ENCODE measurements around the gene CYB561D2.

CYB561D2 gene

GRCh38 chr3:50323614-50324199, 27.0 kb upstream of the CYB561D2 start:
- FAIRE-seq: no peak

DNA sequence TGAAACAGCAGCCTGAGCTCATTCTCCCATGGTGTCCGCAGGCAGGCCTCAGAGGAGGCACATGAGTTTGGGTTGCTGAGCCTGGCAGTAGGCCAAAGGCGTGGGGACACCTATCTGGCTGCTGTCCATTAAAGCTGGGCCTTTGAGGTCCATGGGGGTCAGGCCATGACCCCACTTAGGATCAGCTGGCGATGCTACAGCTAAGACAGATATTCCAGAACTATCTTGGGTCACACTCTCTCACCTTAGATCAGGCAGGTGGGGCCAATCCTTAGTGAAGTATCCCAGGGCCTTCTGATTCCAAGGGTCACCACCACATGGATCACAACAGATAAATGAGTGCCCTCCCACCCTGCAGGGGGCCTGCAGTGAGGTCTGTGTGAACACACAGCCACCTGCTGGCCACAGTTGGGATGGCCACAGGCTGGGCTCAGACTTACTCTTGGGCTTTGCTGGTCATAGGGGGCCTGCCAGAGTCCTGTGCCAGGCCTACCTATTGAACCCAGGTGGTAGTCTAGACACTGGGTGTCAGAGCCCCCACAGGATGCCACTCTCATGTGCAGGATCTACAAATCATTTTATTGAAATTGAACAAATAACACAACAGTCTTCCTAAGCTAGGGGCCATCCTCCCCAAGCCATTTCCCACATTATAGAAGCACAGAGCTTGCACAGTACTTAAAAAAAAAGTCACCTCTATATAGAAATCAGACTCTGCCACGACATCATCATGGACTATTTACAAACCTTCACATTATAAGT, 26.1 kb upstream of the CYB561D2 start:
- FAIRE-seq: no peak

DNA sequence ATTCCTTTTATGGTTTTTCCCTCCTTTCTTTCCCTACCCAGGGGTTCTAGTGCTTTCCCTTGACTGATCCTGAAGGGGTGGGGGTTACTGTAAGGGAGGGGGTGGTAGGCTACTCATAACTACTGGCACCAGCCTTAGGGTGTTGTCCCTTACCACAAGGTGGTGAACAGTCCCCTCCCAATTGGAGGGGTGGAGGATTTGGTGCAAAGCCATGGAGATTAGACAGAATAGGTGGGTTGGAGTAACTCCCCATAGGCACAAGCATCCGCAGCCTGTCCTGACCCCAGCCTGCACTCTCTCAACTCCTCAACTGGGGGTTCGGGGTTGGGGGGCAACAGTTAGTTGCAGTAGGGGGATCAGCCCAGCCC, 25.6 kb upstream of the CYB561D2 start:
- no peak for FAIRE-seq

- FAIRE-seq: no peak
These were observed 25.0 kb upstream of the CYB561D2 start for GRCh38 chr3:50325497-50326181.

- FAIRE-seq: no peak
These were observed 24.5 kb upstream of the CYB561D2 start for GRCh38 chr3:50326182-50326541.

GRCh38 chr3:50327129-50327528, 23.5 kb upstream of the CYB561D2 start:
- FAIRE-seq: no peak

DNA sequence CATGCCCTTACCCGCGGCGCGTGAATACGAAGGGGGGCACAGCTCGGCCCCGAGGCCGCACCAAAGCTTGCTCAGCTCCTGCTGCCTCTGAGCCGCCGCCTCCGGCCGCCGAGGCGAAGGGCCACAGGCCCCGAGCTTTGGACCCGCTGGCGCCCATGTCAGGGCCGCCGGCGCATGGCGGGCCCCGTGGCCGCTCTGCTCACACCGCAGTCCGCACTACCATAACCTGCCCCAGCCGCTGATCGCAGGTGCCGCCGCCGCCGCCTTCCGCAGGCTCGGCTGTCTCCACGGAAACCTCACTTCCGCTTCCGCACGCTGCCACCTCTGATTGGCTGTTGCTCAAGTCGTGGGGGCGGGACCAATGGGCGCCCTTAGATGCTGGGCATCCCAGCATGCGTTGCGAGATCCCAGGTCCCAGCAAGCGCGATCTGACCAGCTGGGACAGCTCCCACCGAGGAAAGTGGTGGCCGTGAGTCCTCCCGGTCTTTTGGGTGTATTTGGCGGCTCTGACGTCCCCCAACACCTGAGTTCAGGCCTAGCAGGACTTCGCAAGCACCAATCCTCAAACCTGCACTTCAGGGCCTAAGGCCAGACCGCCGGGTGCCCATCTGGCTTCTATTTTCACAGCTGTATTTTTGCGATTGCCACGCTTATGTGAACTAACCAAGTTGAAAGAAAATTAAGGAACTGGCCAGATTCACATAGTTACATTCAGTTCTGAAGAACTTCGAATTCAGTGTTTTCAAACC, 22.5 kb upstream of the CYB561D2 start, which contains the start of gene TUSC2:
TSS of gene TUSC2 (minus strand) at position 281 of the 749 bp plus-strand sequence. CDS start at position 157, 124 bp downstream.
- peak; percentile 79 for FAIRE-seq

DNA sequence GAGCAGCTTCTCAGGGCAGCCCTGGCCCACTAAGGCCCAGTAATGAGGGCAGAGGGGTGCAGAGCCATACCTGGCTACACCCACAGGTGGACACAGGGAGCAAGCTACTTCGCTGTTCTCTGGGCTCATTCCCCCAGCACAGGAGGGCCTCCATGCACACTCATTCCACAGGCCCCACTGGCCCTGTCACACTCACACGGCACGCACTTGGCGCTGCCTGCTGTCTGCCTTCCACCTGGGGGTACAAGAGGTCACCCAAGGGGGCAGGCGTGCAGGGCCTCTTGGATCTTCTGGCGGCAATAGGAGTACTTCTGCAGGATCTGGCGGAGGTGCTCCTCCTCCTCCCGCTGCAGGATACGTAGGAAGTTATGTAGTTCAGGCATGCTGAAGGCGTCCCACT, 20.3 kb upstream of the CYB561D2 start:
- FAIRE-seq: no peak

- no peak for FAIRE-seq
These were observed 19.2 kb upstream of the CYB561D2 start for GRCh38 chr3:50331364-50331907.

DNA sequence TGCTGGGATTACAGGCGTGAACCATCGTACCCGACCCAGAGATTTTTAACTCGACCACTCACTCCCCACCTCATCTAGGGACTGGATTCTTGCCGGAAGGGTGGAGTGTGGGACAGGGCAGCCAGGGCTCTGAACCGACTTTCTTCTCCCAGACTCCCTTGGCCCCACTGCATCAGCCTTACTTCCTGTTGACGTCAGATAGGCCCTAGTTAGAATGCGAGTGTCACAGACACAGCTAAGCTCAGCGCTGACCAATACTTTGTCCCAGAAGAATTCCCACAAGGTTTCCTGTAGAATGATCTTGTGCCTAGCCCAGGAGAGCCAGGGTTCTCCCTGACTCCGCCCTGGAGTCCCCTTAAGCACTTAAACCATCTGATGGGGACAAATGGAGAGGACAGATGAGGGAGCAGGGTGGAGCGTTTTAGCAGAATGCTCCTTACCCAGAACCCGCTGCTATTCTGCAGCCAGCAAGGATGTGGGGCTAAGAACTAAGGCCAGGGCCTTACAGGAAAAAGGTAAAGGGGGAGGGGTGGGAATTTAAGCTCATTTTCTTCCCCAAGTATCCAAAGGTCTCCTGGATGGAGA, 16.8 kb upstream of the CYB561D2 start:
- no peak for FAIRE-seq

DNA sequence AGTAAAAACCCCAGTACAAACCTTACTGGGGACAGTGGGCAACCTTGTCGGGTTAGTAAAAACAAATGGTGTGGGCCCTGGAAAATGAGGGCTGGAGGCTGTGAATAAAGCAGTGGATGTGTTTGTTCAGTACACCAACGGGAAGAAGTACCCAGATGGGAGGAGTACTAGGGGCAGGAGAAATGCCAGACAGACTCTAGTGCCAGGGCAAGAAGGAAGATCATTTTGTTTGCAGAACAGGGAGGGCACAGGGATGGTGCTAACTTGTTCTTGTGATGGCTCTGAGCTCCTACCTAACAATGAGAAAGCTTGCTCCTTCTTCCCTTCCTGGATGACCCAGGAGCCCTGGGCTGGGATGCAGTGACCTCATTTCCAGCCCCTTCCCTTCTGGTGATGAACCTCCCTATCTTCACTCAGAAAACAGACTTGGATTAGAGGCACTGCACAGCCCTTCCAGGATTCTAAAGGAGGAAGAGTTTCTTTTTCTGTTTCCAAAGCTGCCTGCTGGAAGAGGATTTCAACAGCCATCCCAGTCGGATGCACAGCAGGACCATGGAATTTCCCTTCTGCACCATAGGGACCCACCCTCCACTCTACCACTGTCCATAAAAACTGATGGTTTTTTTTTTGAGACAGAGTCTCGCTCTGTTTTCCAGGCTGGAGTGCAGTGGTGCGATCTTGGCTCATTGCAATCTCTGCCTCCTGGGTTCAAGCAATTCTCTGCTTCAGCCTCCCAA, 16.2 kb upstream of the CYB561D2 start:
- FAIRE-seq: no peak

DNA sequence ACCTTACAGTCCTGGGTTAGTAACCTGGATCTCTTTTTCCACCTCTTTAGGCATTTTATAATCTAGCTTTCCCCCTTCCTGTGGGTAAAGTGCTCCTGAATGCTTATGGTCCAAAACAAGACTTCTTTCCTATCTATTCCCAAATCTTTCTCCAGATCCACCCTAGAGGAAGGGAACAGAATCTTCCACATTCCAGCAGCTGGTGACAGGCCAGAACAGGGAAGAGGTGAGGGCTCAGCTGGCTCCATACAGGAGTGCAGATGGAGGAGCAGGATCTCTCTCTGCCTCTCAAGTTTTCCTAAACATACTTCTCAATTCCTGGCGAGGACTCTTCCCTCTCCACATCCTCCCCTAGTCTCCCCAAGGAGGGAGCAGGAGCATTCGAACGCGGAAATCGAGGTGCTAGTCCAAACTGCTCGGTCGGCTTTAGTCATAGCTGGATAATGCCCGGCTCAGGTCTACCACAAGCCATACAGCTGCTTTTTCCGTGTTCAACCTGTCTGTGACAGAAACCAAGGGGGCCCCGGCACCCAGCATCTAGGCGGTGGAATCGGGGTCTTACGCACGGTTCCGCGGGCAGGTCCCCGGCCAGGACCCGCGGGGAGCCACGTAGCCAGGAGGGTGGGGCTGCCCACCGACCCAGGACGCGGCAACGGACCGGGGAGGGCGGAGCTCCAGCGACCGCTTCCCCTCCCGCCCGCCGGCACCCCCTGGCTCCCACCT, 14.0 kb upstream of the CYB561D2 start:
- no peak for FAIRE-seq

DNA sequence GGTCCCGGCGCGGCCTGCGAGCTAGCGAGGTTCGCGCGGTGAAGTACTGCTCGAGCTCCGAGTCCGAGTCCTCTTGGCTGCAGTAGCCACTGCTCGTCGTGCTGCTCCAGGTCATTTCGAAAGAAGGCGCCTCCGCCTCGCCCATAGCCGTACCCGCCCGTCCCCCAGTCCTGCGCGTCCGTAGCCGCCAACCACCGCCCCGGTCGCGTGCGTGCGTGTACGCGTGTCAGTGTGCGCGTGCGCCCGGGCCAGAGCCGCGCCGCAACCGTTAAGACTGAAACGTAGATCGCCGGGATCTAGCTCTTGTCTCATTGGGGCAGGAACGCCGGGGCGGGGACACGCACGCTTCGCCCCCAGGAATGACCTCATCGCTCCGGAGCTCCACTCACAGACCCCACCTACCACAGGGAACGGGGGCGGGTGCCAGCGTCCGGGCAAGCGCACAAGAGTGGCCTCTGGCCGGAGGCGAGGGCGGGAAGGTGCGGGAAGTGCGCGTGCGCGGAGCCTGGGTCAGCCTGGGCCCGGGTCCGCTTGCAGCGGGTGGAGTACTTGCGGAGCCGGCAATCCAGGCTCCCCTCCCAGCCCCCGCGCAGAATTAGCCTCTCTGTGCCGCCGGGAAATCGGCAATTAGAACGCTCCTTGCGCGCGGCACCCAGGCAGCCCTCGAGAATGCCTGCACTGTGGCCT, 13.3 kb upstream of the CYB561D2 start:
- peak; percentile 89 for FAIRE-seq

DNA sequence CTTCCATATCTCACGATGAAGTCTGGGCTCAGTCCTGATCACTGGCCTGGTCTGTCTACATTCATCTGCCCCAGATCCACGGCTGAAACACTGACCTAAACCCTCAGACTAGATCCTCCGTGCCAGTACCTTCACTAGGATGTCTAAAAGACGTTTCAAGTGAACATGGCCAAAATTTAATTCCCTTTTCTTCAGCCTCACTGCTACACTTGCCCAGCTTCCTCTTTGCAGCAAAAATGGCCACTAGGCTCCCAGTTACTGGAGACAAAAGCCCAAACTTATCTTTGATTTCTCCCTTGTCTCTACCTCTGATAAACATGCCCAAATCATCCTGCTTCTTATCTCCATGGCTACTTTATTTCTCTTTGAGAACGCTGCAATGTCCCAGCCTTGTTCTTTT, 11.7 kb upstream of the CYB561D2 start:
- FAIRE-seq: no peak

DNA sequence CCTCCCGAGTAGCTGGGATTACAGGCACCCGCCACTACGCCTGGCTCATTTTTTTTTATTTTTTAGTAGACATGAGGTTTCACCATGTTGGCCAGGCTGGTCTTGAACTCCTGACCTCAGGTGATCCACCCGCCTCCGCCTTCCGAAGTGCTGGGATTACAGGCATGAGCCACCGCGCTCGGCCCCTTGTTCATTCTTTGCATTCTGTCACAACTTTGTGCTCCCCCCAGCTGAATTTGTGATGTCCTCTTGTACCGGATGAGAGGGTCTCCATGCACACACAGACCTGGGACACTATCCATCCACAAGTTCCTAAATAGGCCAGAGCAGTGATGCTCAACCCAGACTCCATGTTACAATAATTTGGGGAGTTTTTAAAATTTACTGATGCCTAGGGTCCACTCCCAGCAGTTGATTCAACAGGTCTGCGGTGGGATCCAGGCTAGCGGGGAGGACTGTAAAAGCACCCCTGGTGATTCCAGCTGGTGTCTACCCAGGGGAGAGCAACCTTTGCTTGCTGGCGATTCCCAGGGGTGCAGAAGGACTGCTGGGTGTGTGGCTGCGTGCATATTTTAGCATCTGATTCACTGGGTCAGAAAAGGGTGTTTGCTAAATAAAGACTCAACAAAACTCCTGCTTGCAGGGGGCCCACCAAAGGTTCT, 11.0 kb upstream of the CYB561D2 start:
- no peak for FAIRE-seq

DNA sequence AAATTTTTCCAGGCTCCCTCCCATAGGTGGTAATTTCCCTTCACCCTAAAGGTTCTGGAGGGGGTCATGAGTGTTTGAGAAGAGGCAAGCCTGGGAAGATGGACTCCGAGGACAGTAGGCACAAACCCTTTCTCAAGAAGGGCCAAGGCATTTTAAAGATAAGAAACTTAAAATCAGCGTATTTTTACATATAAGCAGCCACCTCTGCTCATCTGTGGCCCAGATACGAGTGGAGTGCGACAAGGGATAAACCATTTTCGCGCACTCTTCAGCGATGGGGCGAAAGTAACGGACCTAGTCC, 10.6 kb upstream of the CYB561D2 start:
- no peak for FAIRE-seq

DNA sequence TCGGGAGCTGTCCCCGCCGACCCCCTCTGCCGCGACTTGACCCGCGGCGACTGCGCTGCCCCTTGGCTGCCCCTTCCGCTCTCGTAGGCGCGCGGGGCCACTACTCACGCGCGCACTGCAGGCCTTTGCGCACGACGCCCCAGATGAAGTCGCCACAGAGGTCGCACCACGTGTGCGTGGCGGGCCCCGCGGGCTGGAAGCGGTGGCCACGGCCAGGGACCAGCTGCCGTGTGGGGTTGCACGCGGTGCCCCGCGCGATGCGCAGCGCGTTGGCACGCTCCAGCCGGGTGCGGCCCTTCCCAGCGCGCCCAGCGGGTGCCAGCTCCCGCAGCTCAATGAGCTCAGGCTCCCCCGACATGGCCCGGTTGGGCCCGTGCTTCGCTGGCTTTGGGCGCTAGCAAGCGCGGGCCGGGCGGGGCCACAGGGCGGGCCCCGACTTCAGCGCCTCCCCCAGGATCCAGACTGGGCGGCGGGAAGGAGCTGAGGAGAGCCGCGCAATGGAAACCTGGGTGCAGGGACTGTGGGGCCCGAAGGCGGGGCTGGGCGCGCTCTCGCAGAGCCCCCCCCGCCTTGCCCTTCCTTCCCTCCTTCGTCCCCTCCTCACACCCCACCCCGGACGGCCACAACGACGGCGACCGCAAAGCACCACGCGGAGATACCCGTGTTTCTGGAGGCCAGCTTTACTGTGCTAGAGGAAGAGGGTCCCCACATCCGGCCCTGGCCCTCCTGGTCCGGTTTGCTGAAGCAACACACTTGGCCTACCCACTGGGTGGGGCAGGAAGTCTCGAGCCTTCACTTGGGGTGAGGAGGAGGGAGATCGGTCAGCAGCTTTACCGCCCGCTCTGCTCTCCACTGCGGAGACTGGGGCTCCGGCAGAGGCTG, 10.0 kb upstream of the CYB561D2 start, which contains the start of gene RASSF1:
TSS of gene RASSF1 (minus strand) at position 389 of the 882 bp plus-strand sequence. CDS start at position 358, 31 bp downstream.
- FAIRE-seq: no peak

DNA sequence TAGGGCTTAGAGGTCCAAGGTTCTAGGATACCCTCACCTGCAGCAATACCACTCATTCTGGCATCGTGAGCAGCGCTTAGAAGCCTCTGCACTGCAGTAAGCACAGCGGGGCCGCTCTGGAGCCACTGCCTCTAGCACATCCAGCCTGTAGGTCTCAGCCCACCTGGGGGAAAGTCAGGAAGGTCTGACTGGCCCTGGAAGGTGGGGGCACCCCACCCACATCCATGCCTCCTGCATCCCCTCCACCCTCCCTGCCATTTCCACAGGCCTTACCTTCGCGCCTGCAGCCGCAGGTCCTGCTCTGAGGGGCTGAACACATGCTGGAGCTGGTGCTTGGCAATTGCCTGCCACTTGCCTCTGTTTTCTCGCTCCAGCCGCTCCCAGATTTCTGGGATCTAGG, 9.1 kb upstream of the CYB561D2 start:
- FAIRE-seq: no peak

DNA sequence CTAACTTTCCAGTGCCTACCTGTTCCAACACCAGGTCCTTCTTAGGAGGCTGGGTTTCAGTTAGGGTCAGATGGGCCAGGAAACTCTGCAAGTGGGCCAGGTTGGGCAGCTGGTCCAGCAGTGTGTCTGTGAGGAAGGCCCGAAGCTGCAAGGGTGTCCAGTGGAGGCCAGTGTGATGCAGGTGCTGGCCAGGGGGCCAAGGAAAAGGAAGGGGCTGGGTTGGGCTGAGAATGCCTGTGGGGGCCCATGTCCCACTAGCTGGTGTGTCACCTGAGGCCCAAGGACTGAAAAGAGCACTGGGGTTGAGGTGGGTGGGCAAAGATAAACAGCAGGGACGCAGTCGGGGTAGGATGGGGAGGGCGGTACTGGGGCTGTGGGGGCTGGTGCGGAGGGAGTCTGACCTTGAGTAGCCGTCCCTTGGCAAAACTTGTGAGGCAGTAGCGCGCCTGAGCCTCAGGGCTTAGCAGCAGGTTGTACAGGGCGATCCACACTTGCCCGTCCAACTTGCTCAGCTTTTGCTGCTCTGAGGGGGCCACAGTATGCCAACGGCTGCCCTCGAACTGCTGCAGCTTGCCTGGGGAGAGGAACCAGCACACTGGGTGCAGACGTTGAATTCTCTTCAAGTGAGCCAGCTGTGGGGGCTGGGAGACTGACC, 8.5 kb upstream of the CYB561D2 start:
- no peak for FAIRE-seq

All from islet of Langerhans (tissue), 1 donor.